Transverse colon (tissue), 3 donors: ENCODE results near the gene RABGEF1.

Experiments
- EP300 ChIP-seq: sonication (generic); formaldehyde crosslinking; IDR thresholded peaks from one replicate; pipeline ENCODE4 v1.6.1; 2017; ENCODE audit warnings: antibody characterized with exemption, low read depth
- POLR2A ChIP-seq: fragments of 450-650 bp; IDR thresholded peaks from one replicate; pipeline ENCODE4 v1.6.1; 2016; ENCODE audit warnings: antibody characterized with exemption, mild to moderate bottlenecking, moderate library complexity
- TF ChIP-seq, protein P1 (sequence below), 5 experiments: fragments of 200-600 bp in 3 of 5; fragments of 450-650 bp in 2 of 5; sonication (generic) in 3 of 5; IDR thresholded peaks; 1 replicate in 2 of 5; 2 replicates in 3 of 5; pipeline ENCODE4 v1.5.1; 2016 to 2017; ENCODE audit warnings: antibody characterized with exemption in 5 of 5, inconsistent platforms in 3 of 5, mild to moderate bottlenecking in 2 of 5, moderate library complexity in 1 of 5

DNA sequence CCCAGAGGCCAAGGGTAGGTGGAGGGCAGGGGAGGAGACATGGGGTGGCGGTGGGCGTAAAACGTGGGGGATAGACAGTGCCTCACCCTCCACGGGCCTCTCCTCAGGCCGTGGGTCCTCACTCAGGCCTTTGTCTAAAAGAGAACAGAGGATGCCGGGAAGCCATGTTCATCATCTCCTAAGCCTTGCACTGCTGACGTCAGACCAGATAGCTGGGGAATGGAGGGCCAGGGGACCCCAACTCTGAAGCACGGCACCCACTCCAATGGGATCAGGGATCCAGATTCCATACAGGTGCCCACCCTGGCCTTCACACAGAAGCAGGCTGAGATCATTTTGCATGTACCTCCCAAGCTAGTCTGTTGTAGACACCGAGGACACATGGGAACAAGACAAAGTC, 97.1 kb downstream of the RABGEF1 start:
- TF ChIP-seq POLR2A (no peak), EP300 (no peak)
- TF ChIP-seq, protein P1, sequence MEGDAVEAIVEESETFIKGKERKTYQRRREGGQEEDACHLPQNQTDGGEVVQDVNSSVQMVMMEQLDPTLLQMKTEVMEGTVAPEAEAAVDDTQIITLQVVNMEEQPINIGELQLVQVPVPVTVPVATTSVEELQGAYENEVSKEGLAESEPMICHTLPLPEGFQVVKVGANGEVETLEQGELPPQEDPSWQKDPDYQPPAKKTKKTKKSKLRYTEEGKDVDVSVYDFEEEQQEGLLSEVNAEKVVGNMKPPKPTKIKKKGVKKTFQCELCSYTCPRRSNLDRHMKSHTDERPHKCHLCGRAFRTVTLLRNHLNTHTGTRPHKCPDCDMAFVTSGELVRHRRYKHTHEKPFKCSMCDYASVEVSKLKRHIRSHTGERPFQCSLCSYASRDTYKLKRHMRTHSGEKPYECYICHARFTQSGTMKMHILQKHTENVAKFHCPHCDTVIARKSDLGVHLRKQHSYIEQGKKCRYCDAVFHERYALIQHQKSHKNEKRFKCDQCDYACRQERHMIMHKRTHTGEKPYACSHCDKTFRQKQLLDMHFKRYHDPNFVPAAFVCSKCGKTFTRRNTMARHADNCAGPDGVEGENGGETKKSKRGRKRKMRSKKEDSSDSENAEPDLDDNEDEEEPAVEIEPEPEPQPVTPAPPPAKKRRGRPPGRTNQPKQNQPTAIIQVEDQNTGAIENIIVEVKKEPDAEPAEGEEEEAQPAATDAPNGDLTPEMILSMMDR (IDR thresholded peaks at IDR 0.05), result no peak
